Muscle of leg (tissue), 11 donors: Measurements from ENCODE around the gene SWI5. TPM values are rescaled to one million over a fixed set of nuclear protein-coding genes. Genes with fewer than 3 reads are reported as not detected.

Experiments used
- DNase-seq: peaks from one replicate; pipeline ENCODE4 v3.0.0; 2013
- H3K27ac ChIP-seq: one replicate; pipeline ENCODE4 v1.5.1; 2013; ENCODE audit warnings: mild to moderate bottlenecking, low read length, control low read depth
- H3K27me3 ChIP-seq: one replicate; pipeline ENCODE4 v1.6.1; 2013; ENCODE audit warnings: low read length; ENCODE audit not compliant: control insufficient read depth, insufficient read depth
- H3K36me3 ChIP-seq: one replicate; pipeline ENCODE4 v1.6.1; 2013; ENCODE audit warnings: low read length; ENCODE audit not compliant: control insufficient read depth, insufficient read depth
- H3K4me1 ChIP-seq: one replicate; pipeline ENCODE4 v1.6.1; 2013; ENCODE audit warnings: low read length; ENCODE audit not compliant: control insufficient read depth, insufficient read depth
- H3K4me3 ChIP-seq: one replicate; pipeline ENCODE4 v1.5.1; 2013; ENCODE audit warnings: low read length, control low read depth
- H3K9me3 ChIP-seq: replicated peaks from 2 replicates; pipeline ENCODE4 v1.6.1; 2013; ENCODE audit warnings: low read depth, low read length; ENCODE audit not compliant: control insufficient read depth
- WGBS: methylation state at CpG from one replicate; pipeline ENCODE4 v1.1.5; 2013; ENCODE audit warnings: missing lambda C conversion rate; ENCODE audit not compliant: insufficient coverage; 5-methylcytosine and 5-hydroxymethylcytosine counted together
- polyA plus RNA-seq, 8 donors: library from polyadenylated mRNA; unstranded; fragments of 120-200 nt; gene quantifications; one replicate each; pipeline versions ENCODE4 v1.2.1 to v1.2.3, GENCODE V29; 2013; ENCODE audit warnings: inconsistent platforms in 1 of 8, low replicate concordance in 1 of 8; ENCODE audit not compliant: insufficient read length in 8 of 8, insufficient read depth in 1 of 8
- total RNA-seq: library from RNA; stranded (reverse); fragments of 120-200 nt; gene quantifications from one replicate; pipeline ENCODE4 v1.2.4, GENCODE V29; 2013

Gene SWI5
- total and polyA plus RNA-seq, 9 donors: 20.5 to 29.9 (median 27.0) TPM

DNA sequence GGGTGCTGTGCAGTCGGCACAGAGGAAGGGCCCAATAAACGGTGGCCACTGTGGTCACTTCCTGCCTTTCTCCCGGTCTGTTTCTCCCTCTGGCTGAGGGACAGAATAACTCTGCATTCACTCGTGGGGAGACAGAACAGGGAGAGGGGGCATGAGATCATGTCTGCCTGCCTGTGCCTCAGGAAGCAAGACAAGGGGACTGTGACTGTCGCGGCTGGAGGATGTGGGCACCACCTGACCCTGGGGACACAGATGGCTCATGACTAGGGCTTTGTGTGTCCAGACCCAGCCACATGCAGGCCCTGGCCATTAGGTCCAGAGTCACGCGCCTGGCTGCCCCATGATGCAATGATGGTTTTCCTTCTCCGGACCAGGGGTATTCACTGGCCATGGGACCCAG is 40.3 kb downstream of the SWI5 start:
- Histone ChIP-seq H3K27me3 (no peaks in the 10 kb centered on the region), H3K27ac (no peak overlapping the region), H3K36me3 (peaks cover 57% of the 10 kb centered on the region), H3K4me1 (peaks cover 2% of the 10 kb centered on the region), H3K4me3 (no peak overlapping the region), H3K9me3 (no peaks in the 10 kb centered on the region)
- 75% methylated on average over 8 of the region's 9 CpGs for WGBS
- DNase-seq: no peak

DNA sequence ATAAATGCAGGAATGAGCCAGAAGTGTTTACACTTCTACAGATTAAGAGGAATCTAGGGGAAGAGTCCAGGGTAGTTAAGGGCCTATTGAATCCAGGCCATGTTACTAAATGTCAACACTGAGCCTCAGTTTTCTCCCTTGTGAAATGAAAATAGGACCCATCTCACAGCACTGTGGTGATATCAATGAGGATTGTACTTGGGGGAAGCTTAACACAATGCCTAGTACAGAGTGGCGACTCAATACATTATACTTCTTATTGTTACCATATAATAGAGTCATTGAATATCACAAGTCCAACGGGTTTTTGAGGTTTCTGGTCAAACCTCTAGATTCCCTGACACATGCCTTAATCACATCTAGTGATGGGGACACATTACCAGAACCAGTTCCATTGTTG is 41.6 kb downstream of the SWI5 start:
- Histone ChIP-seq H3K4me1 (peaks cover 5% of the 10 kb centered on the region), H3K27me3 (no peaks in the 10 kb centered on the region), H3K9me3 (no peaks in the 10 kb centered on the region), H3K36me3 (peaks cover 55% of the 10 kb centered on the region), H3K27ac (no peak overlapping the region), H3K4me3 (no peak overlapping the region)
- no CpG with 5 or more reads among the region's 2 CpGs for WGBS
- DNase-seq: no peak

DNA sequence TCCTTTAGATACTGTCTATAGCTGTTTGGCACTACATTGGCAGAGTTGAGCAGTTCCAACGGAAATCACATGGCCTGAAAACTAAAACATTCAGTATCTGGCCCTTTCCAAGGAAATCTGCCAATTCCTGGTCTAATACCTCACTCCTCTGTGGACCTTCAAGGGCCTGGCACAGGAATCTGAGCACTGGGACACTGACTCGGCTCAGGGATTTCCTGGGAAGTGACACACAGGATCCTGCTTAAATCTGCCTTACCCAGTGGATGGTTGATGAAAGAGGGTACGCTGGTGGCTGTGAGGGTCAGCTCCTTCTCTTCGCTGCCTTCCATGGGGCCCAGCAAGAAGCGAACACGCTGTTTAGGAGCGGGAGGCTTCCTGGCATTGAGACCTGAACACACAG is 45.3 kb downstream of the SWI5 start:
- H3K27ac ChIP-seq: no peak overlapping the region
- H3K27me3 ChIP-seq: no peaks in the 10 kb centered on the region
- DNase-seq: no peak
- peak overlapping the region; percentile 98 for H3K4me3 ChIP-seq
- peaks cover 18% of the 10 kb centered on the region for H3K4me1 ChIP-seq
- no peaks in the 10 kb centered on the region for H3K9me3 ChIP-seq
- WGBS: 87% methylated on average over 2 of the region's 7 CpGs
- H3K36me3 ChIP-seq: peaks cover 51% of the 10 kb centered on the region

DNA sequence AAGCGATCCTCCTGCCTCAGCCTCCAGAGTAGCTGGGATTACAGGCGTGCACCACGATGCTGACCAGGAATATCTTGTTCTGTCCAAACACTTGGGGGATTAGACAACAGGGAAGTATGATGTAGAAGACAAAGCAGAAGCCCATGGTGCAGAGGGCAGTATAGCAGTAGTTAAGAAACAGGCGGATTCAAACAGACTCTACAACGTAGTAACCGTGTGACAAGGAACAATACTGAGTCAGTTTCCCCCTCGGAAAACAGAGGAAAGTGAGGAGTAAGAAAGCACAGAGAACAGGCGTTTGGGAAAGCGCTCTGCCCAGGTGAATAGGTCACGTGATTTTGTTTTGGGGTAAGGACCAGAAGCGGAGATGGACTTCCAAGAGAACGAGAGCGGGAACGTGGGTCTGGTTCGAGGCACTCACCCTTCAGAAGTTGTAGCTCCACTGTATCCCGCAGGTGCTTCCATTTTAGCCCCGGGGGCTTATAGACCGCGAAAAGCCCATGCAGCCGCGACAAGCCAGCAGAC is 45.9 kb downstream of the SWI5 start:
- 1% methylated on average over 21 of the region's 21 CpGs for WGBS
- no peak overlapping the region for H3K27ac ChIP-seq
- peaks cover 18% of the 10 kb centered on the region for H3K4me1 ChIP-seq
- peak overlapping the region; percentile 98 for H3K4me3 ChIP-seq
- peaks cover 47% of the 10 kb centered on the region for H3K36me3 ChIP-seq
- no peaks in the 10 kb centered on the region for H3K9me3 ChIP-seq
- H3K27me3 ChIP-seq: no peaks in the 10 kb centered on the region
- no peak for DNase-seq

DNA sequence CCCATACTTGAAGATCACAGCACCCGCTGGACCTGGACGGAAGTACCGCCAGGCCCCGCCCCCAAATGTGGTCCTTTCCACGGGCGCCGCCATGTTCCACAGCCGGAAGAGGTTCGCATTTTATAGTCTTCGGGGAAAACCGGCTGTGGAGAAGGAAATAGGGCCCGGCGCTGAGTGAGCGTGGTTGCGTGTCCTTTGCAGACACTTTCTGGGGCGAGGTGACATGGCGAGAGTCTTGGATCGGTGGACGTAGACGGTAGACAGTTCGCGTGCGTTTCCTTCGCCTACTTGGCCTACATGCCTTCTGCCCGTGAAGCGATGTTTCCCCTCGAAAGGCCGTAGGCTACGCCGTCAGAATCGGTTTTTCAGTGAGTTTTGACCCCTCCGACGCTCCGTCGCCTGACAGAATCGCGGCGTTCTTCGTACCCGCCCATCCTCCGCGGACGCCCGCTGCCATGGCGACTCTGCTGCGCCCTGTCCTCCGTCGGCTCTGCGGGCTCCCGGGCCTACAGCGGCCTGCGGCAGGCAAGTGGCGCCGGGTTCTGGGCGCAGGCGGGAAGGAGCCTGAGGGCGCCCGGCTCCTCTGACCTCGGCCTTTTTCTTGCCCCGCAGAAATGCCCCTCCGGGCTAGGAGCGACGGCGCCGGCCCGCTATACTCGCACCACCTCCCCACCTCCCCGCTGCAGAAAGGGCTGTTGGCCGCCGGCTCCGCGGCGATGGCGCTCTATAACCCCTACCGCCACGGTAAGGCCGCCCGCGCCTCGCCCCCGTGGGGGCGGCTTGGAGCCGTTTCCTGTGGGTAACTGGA is 46.5 kb downstream of the SWI5 start, which contains the start of the genes COQ4 and TRUB2:
COQ4 (plus strand) TSS at position 436 of the 808 bp plus-strand sequence; CDS start at position 456, 20 bp downstream.
TRUB2 (minus strand) TSS at position 44 of the 808 bp plus-strand sequence; CDS start at position 5, 39 bp downstream.
- H3K36me3 ChIP-seq: peaks cover 44% of the 10 kb centered on the region
- WGBS: 0% methylated on average over 83 of the region's 83 CpGs

DNA sequence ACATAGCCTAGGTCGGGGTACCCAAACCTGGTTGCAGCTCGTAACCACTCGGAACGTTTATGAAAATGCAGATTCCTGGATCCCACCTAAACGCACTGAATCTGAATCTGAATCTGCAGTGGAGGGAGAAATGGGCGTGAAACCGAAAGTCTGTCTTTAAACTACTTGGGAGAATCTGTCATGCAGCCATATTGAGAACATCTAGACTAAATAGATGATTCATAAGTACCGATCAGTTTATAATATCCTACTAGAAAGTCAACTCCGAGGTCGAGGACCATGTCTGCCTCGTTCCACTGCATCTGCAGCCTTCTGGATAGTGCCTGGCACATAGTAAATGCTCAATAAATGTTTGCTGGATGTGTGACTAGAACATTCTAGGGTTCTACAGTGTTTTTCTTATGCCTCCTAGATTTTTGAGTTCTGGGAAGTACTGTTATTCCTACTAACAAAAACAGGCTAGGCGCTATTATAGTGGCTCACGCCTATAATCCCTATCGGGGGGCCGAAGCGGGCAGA is 47.2 kb downstream of the SWI5 start:
- Histone ChIP-seq H3K27me3 (no peaks in the 10 kb centered on the region), H3K36me3 (peaks cover 45% of the 10 kb centered on the region), H3K9me3 (no peaks in the 10 kb centered on the region), H3K4me1 (peaks cover 18% of the 10 kb centered on the region), H3K27ac (peak overlapping the region; percentile 99), H3K4me3 (peak overlapping the region; percentile 98)
- peak; percentile 22 for DNase-seq
- 0% methylated on average over 3 of the region's 16 CpGs for WGBS

More for the DNA sequence above, 46.5 kb downstream of the SWI5 start, which contains the start of the genes COQ4 and TRUB2:
- Histone ChIP-seq H3K4me3 (peak within 1 kb of the TSS; percentile 98), H3K4me1 (peaks cover 18% of the 10 kb centered on the region), H3K9me3 (no peaks in the 10 kb centered on the region), H3K27ac (peak within 1 kb of the TSS; percentile 99), H3K27me3 (no peaks in the 10 kb centered on the region)
- peak; percentile 99 for DNase-seq

DNA sequence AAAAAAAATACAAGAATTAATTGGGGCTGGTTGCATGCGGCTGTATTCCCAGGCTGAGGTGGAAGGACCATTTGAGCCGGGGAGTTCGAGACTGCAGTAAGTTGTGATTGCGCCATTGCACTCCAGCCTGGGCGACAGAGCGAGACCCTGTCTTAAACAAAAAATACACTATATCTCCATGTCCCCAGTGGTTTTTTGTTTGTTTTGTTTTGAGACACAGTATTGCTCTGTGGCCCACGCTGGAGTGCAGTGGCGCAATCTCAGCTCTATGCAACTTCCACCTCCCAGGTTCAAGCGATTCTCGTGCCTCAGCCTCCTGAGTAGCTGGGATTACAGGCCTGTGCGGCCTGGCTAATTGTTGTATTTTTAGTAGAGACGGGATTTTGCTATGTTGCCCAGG is 47.7 kb downstream of the SWI5 start:
- Histone ChIP-seq H3K4me3 (peak overlapping the region; percentile 98), H3K9me3 (no peaks in the 10 kb centered on the region), H3K4me1 (peaks cover 18% of the 10 kb centered on the region), H3K36me3 (peaks cover 45% of the 10 kb centered on the region), H3K27me3 (no peaks in the 10 kb centered on the region), H3K27ac (no peak overlapping the region)
- 84% methylated on average over 2 of the region's 12 CpGs for WGBS
- DNase-seq: no peak

DNA sequence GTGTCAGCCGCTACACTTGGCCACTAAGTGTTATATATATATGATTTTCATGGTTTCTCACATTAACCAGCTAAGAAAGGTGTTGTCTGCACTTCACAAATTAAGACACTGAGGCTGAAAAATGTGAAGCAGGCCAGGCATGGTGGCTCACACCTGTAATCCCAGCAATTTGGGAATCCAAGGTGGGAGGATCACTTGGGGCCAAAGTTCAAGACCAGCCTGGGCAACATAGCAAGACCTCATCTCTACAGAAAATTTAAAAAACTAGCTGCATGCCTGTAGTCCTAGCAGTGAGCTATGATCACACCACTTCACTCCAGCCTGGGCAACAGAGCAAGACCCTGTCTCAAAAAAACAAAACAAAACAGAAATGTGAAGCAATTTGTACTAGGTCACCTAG is 48.3 kb downstream of the SWI5 start:
- Histone ChIP-seq H3K27ac (no peak overlapping the region), H3K4me3 (no peak overlapping the region), H3K4me1 (peaks cover 18% of the 10 kb centered on the region), H3K27me3 (no peaks in the 10 kb centered on the region), H3K36me3 (peaks cover 48% of the 10 kb centered on the region), H3K9me3 (no peaks in the 10 kb centered on the region)
- WGBS: no CpG with 5 or more reads among the region's 1 CpG
- no peak for DNase-seq

DNA sequence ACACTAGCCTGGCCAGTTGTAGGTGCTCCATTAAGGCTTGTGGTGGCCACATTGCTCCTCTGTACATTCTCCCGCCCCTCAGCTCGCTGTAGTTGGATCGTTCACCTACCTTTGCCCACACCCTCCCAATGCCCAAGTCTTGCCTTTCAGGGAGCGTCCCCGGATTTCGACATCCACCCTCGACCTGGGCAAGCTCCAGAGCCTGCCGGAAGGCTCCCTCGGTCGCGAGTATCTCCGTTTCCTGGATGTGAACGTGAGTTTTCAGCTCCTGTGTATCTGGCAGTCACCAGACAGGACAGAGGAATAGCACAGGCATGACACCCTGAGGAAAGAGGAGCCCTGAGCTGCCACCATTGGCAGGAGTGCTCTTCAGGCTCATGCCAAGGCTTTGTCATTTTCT is 49.6 kb downstream of the SWI5 start:
- Histone ChIP-seq H3K9me3 (no peaks in the 10 kb centered on the region), H3K27ac (no peak overlapping the region), H3K27me3 (no peaks in the 10 kb centered on the region), H3K36me3 (peaks cover 45% of the 10 kb centered on the region), H3K4me3 (no peak overlapping the region), H3K4me1 (peaks cover 18% of the 10 kb centered on the region)
- no peak for DNase-seq
- WGBS: 89% methylated on average over 13 of the region's 13 CpGs

DNA sequence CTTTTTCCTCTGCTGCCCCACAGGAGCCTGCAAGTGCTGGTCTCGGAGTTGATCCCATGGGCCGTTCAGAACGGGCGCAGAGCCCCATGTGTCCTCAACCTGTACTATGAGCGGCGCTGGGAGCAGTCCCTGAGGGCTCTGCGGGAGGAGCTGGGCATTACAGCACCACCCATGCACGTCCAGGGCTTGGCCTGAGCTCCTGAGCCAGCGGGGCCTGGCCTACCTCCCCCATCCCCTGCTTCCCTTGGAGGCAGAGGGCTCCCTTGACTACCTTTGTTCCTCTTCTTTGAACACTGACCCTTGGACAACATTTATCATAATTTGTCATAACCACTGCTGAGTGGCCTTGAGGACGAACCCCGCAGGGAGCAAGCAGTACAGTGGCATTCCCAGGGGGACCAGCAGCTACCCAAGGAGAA is 57.4 kb downstream of the SWI5 start:
- Histone ChIP-seq H3K27ac (no peak overlapping the region), H3K4me3 (no peak overlapping the region), H3K36me3 (peaks cover 36% of the 10 kb centered on the region), H3K27me3 (no peaks in the 10 kb centered on the region), H3K4me1 (no peaks in the 10 kb centered on the region), H3K9me3 (no peaks in the 10 kb centered on the region)
- WGBS: 82% methylated on average over 11 of the region's 11 CpGs
- DNase-seq: no peak
